HG03558 (cell line): Measurements from ENCODE around the gene UGCG.

Source experiments
- ATAC-seq: cut with Tn5 transposase; IDR thresholded peaks from one replicate; pipeline ENCODE4 v1.9.1; 2021; ENCODE audit warnings: moderate number of reproducible peaks; ENCODE audit not compliant: unreplicated experiment; ENCODE audit errors: extremely low read depth

Gene UGCG

DNA sequence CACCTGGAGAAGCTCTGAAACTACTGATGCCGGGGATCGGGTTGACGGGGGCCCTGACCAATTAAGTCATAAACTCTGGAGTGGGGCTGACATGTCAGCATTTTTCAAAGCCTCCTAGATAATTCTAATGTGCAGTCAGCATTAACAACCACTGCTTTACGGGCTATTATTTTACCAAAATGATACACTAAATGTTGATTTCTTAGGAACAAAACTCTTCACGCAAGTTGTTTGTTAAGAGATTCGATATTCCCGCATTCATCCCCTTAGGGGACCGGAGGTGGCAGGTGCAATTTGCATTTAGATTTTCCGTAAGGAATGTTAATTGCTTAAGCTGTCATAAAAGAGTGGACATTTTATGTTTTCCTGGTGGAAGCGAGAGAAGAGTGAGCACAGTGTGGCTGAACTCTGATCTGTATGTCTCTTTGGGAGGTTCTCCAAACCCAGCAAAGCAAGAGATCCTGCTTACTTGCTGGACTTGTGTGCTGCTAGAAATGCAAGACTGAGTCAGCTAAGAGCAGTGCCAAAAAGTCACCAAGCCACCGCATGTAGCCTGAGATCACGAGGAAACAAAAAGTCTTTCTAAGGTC is 77.6 kb downstream of the UGCG start:
- ATAC-seq, result no peak

DNA sequence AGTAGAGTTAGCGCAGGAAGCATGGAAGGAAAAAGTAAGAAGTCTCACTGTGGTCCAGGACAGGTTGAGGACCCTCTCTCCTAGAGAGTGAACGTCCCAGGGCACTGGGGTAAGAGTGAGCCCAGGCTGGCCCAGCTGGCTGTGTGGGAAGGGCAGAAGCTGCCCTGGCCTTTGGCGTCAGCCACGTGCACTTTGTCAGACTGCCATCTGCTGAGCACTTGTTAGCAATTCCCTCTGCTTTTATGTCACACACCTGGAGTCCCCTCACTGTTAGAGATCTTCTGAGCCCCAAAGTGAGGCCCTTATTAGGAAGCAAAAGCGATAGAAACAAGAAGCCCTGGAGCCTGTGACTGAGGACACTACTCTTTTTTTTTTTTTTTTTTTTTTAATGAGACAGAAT is 79.1 kb downstream of the UGCG start:
- ATAC-seq, result no peak

DNA sequence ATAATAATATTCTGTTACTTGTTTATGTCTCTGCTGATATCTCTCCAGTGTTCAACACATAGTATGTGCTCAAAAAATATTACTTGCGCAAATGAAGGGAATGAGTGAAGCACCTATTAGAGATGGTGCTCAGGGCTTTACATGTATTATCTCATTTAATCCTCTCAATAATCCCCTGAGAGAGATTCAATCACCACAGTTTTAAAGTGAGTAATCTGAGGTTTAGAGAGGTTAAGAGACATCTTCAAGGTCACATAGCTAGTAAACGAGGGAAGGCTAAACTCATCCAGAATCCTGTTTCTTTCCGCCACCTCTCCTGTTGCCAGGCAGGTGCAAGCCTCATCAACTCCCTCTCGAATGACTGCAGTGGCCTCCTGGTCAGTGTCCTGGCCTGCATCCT is 82.0 kb downstream of the UGCG start:
- no peak for ATAC-seq

DNA sequence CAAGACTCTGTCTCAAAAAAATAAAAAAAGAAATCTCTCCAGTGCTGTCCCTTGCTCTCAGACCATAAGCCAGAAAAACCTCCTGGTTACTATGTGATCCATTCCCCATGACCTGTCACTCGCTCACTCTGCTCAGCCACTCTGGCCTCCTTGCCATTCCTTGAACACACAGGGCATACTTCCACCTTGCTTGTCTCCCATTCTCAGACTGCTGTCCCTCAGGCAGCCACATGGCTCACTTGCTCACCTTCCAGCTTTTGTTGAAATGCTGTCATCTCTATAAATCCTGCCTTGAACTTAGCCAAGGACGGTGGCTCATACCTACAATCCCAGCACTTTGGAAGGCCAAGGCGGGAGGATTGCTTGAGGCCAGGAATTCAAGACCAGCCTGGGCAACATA is 82.9 kb downstream of the UGCG start:
- no peak for ATAC-seq

DNA sequence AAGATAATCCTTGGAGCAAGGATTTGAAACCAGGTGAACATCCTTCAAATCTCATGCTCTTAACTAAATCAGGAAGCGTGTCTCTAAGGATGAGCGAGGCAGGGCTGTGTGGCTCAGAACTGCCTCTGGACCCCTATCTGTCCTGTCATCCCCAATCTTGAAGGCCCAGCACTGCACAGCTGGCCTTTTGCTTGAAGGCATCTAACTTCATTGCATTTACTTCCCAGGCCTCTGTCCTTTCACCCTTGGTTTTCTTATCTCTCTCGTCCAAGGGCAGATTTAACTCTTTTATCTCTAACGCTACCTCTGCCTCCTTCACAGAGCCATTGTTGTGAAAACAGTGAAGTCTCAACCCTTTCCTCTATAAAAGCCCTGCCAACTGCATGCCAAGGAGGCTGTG is 83.8 kb downstream of the UGCG start:
- ATAC-seq, result no peak

DNA sequence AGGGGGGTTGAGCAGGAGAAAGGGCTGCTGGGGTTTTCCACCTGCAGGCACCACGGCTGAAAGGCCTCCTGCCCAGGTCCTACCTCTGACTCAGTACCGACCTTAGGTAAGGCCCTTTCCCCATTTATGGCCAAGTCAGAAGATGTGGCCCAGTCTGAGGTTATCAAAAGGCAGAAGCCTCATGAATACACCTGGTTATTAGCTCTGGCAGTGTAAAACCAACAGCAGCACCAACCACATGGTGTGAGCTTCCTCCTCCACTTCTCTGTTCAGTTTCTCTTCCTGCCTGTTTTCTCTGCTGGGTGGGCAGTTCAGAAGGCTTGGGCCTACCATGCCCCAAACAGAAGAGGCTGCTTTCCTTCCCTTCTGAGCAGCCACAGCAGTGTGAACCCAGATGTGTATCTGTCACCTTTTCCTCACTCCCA is 86.9 kb downstream of the UGCG start:
- ATAC-seq, result peak; percentile 47

DNA sequence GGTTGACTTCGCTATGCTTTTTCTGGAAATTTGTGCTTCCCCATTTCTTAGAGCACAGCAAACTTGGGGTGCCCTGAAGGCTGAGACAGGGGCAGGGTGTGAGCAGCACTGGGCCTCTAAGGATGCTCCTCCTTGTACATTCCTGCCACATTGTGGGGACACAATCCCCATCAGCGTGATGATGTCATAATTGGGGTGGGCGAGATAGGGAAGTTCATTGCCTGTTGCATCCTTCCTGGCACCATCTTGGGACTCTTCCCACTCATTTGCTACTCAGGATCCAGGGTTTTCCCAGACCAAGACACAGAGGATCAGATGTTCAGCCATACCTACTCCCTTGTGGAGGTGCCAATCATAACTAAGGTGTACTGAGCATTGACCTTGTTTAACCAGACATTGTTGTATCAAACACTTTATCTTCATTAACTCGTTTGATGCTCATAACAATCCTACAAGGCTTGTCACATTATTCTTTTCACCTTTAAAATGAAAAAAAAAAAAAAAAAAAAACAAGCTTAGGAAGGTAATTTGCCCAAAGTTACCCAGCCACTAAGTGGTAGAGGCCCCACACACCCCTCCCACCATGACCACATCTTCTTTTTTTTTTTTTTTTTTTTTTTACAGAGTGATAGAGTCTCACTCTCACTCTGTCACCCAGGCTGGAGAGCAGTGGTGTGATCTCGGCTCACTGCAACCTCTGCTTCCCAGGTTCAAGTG is 87.6 kb downstream of the UGCG start:
- ATAC-seq, result no peak
